K562 (cell line): ENCODE data around the gene SRSF5. TPM values are rescaled to one million over a fixed set of nuclear protein-coding genes. Genes with fewer than 3 reads are reported as not detected.

Experiments
- ATAC-seq: fragments of 200-7000 bp; cut with Tn5 transposase; 3 replicates; pipeline ENCODE4 v1.9.1; 2020; ENCODE audit warnings: moderate library complexity
- BruUV-seq: library from RNA; stranded (reverse); fragments of 400-500 nt; replicated peaks from 2 replicates; lab custom pipeline; 2021; lab: Mats Ljungman, UMichigan
- CTCF ChIA-PET: fragments of 300-600 bp; formaldehyde crosslinking; extraction: SDS; loops from one replicate; lab custom pipeline; 2021; ENCODE audit warnings: low intra/inter-chr PET ratio; lab: Yijun Ruan, JAX
- POLR2A ChIA-PET: fragments of 300-600, 350-650 bp; sonication (Branson Sonifier 250); formaldehyde crosslinking; extraction: SDS; loops from one replicate; lab custom pipeline; 2021; ENCODE audit warnings: antibody characterized with exemption, inconsistent platforms; lab: Yijun Ruan, JAX
- DNase-seq, 4 experiments: peaks; one replicate each; pipeline versions ENCODE4 v3.0.0 to v3.0.0-alpha.2; 2011 to 2018; ENCODE audit warnings: low spot score in 3 of 4, mixed read lengths in 3 of 4; ENCODE audit errors: extremely low read depth in 1 of 4
- FAIRE-seq: peaks from 2 replicates; lab custom pipeline; 2011; peaks lifted over from hg19 to GRCh38; lab: Jason Lieb, UNC
- H2AFZ ChIP-seq: 2 replicates; pipeline ENCODE4 v1.6.0; 2011; ENCODE audit warnings: low read depth, low read length, control low read depth, inconsistent platforms
- H3K27ac ChIP-seq: fragments of 200-600 bp; 3 replicates; pipeline ENCODE4 v1.8.0; 2011; ENCODE audit warnings: low read depth, mild to moderate bottlenecking, control low read depth, inconsistent platforms, low read length, moderate library complexity, mixed read lengths; ENCODE audit errors: extremely low read depth
- H3K27me3 ChIP-seq, 2 experiments: fragments of 300-600 bp in 1 of 2; 2 replicates in 1 of 2; 3 replicates in 1 of 2; pipeline versions ENCODE4 v1.6.0 to v1.8.0; 2011; ENCODE audit warnings: inconsistent platforms in 2 of 2, low read length in 2 of 2, mild to moderate bottlenecking in 1 of 2, mixed read lengths in 1 of 2, moderate library complexity in 1 of 2; ENCODE audit not compliant: control insufficient read depth in 2 of 2, insufficient read depth in 2 of 2
- H3K36me3 ChIP-seq: fragments of 300-600 bp; 3 replicates; pipeline ENCODE4 v1.8.0; 2011; ENCODE audit warnings: mild to moderate bottlenecking, low read length, inconsistent platforms; ENCODE audit not compliant: control insufficient read depth, insufficient read depth
- H3K4me1 ChIP-seq, 2 experiments: fragments of 200-600 bp in 1 of 2; replicated peaks in 1 of 2; 2 replicates in 1 of 2; 3 replicates in 1 of 2; pipeline versions ENCODE4 v1.5.1 to v1.8.0; 2011; ENCODE audit warnings: inconsistent platforms in 2 of 2, low read length in 2 of 2, mild to moderate bottlenecking in 1 of 2, mixed read lengths in 1 of 2, moderate library complexity in 1 of 2; ENCODE audit not compliant: control insufficient read depth in 2 of 2, insufficient read depth in 2 of 2
- H3K4me2 ChIP-seq: 2 replicates; pipeline ENCODE4 v1.6.1; 2011; ENCODE audit warnings: low read length, control low read depth, inconsistent platforms, mixed read lengths; ENCODE audit not compliant: insufficient read depth
- H3K4me3 ChIP-seq: fragments of 200-600 bp; sonication (generic), shearing (Covaris generic); 2 replicates; pipeline ENCODE4 v1.5.1; 2016; ENCODE audit warnings: control low read depth, inconsistent platforms
- H3K79me2 ChIP-seq: fragments of 200-600 bp; 3 replicates; pipeline ENCODE4 v1.8.0; 2011; ENCODE audit warnings: low read length, inconsistent platforms; ENCODE audit not compliant: control insufficient read depth, insufficient read depth
- H3K9ac ChIP-seq, 2 experiments: 2 replicates each; pipeline versions ENCODE4 v1.6.0 to v1.6.1; 2011; ENCODE audit warnings: low read depth in 2 of 2, low read length in 2 of 2, control low read depth in 1 of 2, inconsistent platforms in 1 of 2, mild to moderate bottlenecking in 1 of 2, mixed read lengths in 1 of 2; ENCODE audit not compliant: insufficient read depth in 1 of 2
- H3K9me1 ChIP-seq: one replicate; pipeline ENCODE4 v1.6.0; 2011; ENCODE audit warnings: inconsistent platforms, mild to moderate bottlenecking, low read length, moderate library complexity; ENCODE audit not compliant: control insufficient read depth, insufficient read depth
- H3K9me3 ChIP-seq: replicated peaks from 2 replicates; pipeline ENCODE4 v1.5.1; 2011; ENCODE audit warnings: low read depth, low read length, inconsistent platforms; ENCODE audit not compliant: control insufficient read depth, insufficient read depth
- H4K20me1 ChIP-seq: replicated peaks from 2 replicates; pipeline ENCODE4 v1.6.1; 2011; ENCODE audit warnings: low read length, inconsistent platforms, mixed read lengths; ENCODE audit not compliant: control insufficient read depth, insufficient read depth
- ARID2 ChIP-seq: fragments of 450-650 bp; IDR thresholded peaks from 2 replicates; pipeline ENCODE4 v1.6.1; 2017; ENCODE audit warnings: antibody characterized with exemption, mild to moderate bottlenecking
- BCOR ChIP-seq: fragments of 450-650 bp; IDR thresholded peaks from 2 replicates; pipeline ENCODE4 v1.6.1; 2016
- CC2D1A ChIP-seq: fragments of 450-650 bp; IDR thresholded peaks from 2 replicates; pipeline ENCODE4 v1.6.1; 2017; ENCODE audit warnings: mild to moderate bottlenecking
- CCAR2 ChIP-seq: fragments of 200-400 bp; formaldehyde crosslinking; IDR thresholded peaks from 2 replicates; pipeline ENCODE4 v1.6.1; 2017; ENCODE audit warnings: mild to moderate bottlenecking, low read depth, low read length
- ELF4 ChIP-seq: fragments of 450-650 bp; formaldehyde crosslinking; IDR thresholded peaks from 2 replicates; pipeline ENCODE4 v1.4.0; 2022; ENCODE audit warnings: missing genetic modification characterization
- ETV6 ChIP-seq, 3 experiments: fragments of 150-350 bp in 1 of 3; sonication (generic) in 1 of 3; formaldehyde crosslinking in 1 of 3; IDR thresholded peaks; 2 replicates each; pipeline versions ENCODE4 v1.6.1 to v1.8.0; 2014 to 2022; ENCODE audit warnings: borderline replicate concordance in 2 of 3, low read depth in 2 of 3, antibody characterized with exemption in 1 of 3, low read length in 1 of 3, mild to moderate bottlenecking in 1 of 3, missing genetic modification reagents in 1 of 3
- GATAD2B ChIP-seq: fragments of 450-650 bp; IDR thresholded peaks from 2 replicates; pipeline ENCODE4 v1.6.1; 2017; ENCODE audit warnings: mild to moderate bottlenecking, borderline replicate concordance
- HLTF ChIP-seq: fragments of 450-650 bp; IDR thresholded peaks from 2 replicates; pipeline ENCODE4 v1.6.1; 2016
- KDM1A ChIP-seq, 2 experiments: fragments of 450-650 bp; IDR thresholded peaks; 2 replicates each; pipeline ENCODE4 v1.6.1; 2016; ENCODE audit warnings: mild to moderate bottlenecking in 2 of 2
- KLF6 ChIP-seq: fragments of 250-450 bp; sonication (Bioruptor Pico); IDR thresholded peaks from 2 replicates; pipeline ENCODE4 v1.4.0; 2020; ENCODE audit warnings: mild to moderate bottlenecking, moderate library complexity, borderline replicate concordance
- MCM3 ChIP-seq: fragments of 450-650 bp; IDR thresholded peaks from 2 replicates; pipeline ENCODE4 v1.6.1; 2016
- NFE2L1 ChIP-seq: fragments of 450-650 bp; IDR thresholded peaks from 2 replicates; pipeline ENCODE4 v1.6.1; 2016; ENCODE audit warnings: missing genetic modification characterization, low read depth, mild to moderate bottlenecking, missing compliant biosample characterization, moderate library complexity, borderline replicate concordance
- PCBP1 ChIP-seq: fragments of 200-400 bp; formaldehyde crosslinking; IDR thresholded peaks from 2 replicates; pipeline ENCODE4 v1.6.1; 2018; ENCODE audit warnings: mild to moderate bottlenecking, low read depth, low read length; ENCODE audit not compliant: poor library complexity, severe bottlenecking
- SIN3B ChIP-seq: fragments of 450-650 bp; IDR thresholded peaks from 2 replicates; pipeline ENCODE4 v1.6.1; 2017; ENCODE audit warnings: low read depth, mild to moderate bottlenecking, moderate library complexity
- SMC3 ChIP-seq: conservative IDR thresholded peaks from 2 replicates; pipeline ENCODE4 v1.6.1; 2011; ENCODE audit warnings: low read depth, low read length, improper control_type of control experiment; ENCODE audit not compliant: insufficient read depth
- YY1 ChIP-seq, 3 experiments: IDR thresholded peaks; 2 replicates each; pipeline ENCODE4 v1.6.1; 2011; ENCODE audit warnings: low read length in 2 of 3, mild to moderate bottlenecking in 2 of 3, moderate library complexity in 2 of 3, borderline replicate concordance in 1 of 3, control low read depth in 1 of 3, low read depth in 1 of 3; ENCODE audit not compliant: insufficient read depth in 3 of 3, insufficient replicate concordance in 2 of 3, control insufficient read depth in 1 of 3, insufficient read length in 1 of 3; ENCODE audit errors: extremely low read depth in 1 of 3
- ZNF24 ChIP-seq: fragments of 450-650 bp; IDR thresholded peaks from 2 replicates; pipeline ENCODE4 v1.6.1; 2016
- ZNF830 ChIP-seq: fragments of 250-450 bp; sonication (Bioruptor Pico); IDR thresholded peaks from 2 replicates; pipeline ENCODE4 v1.5.0; 2021; ENCODE audit warnings: mild to moderate bottlenecking
- ZZZ3 ChIP-seq: fragments of 450-650 bp; IDR thresholded peaks from 2 replicates; pipeline ENCODE4 v1.6.1; 2016; ENCODE audit warnings: antibody characterized with exemption, mild to moderate bottlenecking, moderate library complexity
- WGBS: fragments of 100-300 bp; shearing (Covaris generic); methylation state at CpG from one replicate; pipeline ENCODE4 v1.1.6; 2016; ENCODE audit warnings: low coverage, mixed read lengths; ENCODE audit not compliant: insufficient coverage; ENCODE audit errors: missing lambda C conversion rate; 5-methylcytosine and 5-hydroxymethylcytosine counted together
- in situ Hi-C: fragments of 300-500 bp; cut with MboI; formaldehyde crosslinking; loops from 4 replicates; pipeline ENCODE4 v1.15.0; 2018; ENCODE audit warnings: inconsistent platforms, mixed read lengths
- intact Hi-C: fragments of 100-400 bp; cut with micrococcal nuclease; formaldehyde crosslinking; loops from 2 replicates; pipeline ENCODE4 v1.14.2; 2022
- polyA plus RNA-seq, 8 experiments: library from polyadenylated mRNA; depleted of rRNA in 4 of 8; stranded (reverse) in 5 of 8; unstranded in 3 of 8; fragments of >200 nt; fragmentation: Nextera tagmentation in 2 of 8; fragmentation: Illumina TruSeq in 1 of 8; extraction: Ambion mirVana in 2 of 8; extraction: Trizol in 1 of 8; gene quantifications; 2 replicates each; pipeline versions ENCODE4 v1.2.1 to v1.2.3, GENCODE V29; 2011 to 2014; ENCODE audit warnings: inconsistent platforms in 1 of 8, missing spikeins in 1 of 8
- total RNA-seq, 7 experiments: library from RNA; depleted of rRNA in 6 of 7; stranded (reverse); fragments of >200 nt in 6 of 7; fragmentation: Illumina TruSeq in 2 of 7; extraction: Trizol in 2 of 7; gene quantifications; 2 replicates each; pipeline versions ENCODE4 v1.2.1 to v1.2.3, GENCODE V29; 2011 to 2021; ENCODE audit warnings: low replicate concordance in 1 of 7
- TF ChIP-seq, protein P1 (sequence below): fragments of 450-650 bp; formaldehyde crosslinking; IDR thresholded peaks from 2 replicates; pipeline ENCODE4 v1.4.0; 2020; ENCODE audit warnings: mild to moderate bottlenecking, moderate library complexity
- TF ChIP-seq, protein P2 (sequence below): fragments of 200-800 bp; sonication (Bioruptor generic); IDR thresholded peaks from 2 replicates; pipeline ENCODE4 v1.6.1; 2017; ENCODE audit warnings: missing genetic modification characterization, missing compliant biosample characterization

Gene SRSF5
- total and polyA plus RNA-seq, 9 of the 15 experiments (the other 6 are each of a cell fraction or from before 2014, with no cell fraction given) = 108 to 460 (median 212) TPM

DNA sequence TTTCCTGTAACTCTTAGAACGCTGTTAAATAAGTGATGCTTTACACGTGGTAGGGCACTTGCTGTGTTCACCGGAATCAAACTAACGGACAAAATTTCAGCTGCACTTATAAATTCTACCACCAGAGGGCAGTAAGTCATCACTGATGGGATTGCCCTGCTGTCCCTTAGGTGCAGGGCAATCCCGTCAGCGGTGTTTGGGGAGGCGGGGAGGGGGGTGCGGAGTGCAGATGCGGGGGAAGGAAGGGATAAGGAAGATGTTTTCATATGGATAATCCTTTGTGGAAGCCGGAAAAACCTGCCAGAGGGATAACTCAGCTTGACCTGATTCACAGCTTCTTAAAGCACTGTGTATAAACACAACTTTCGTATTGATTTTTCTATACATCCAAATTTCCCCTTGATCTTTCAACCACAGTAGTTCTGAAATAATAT, 51.8 kb downstream of the SRSF5 start:
- Histone ChIP-seq H3K4me1 (no peaks in the 10 kb centered on the region), H3K79me2 (no peaks in the 10 kb centered on the region), H3K36me3 (no peaks in the 10 kb centered on the region), H3K4me2 (no peak overlapping the region), H3K9me1 (no peaks in the 10 kb centered on the region), H3K9ac (no peak overlapping the region), H3K9me3 (no peaks in the 10 kb centered on the region), H3K27ac (no peak overlapping the region), H4K20me1 (no peaks in the 10 kb centered on the region), H2AFZ (no peak overlapping the region), H3K27me3 (peaks cover 3 to 34% of the 10 kb centered on the region in 2 experiments; a peak in 3 of 5 replicates), H3K4me3 (no peak overlapping the region)
- intact Hi-C loops (loop anchor here (1.0 to 2.0 kb wide), 4 partner anchors 88 to 500 kb away; no protein-coding TSS in a partner anchor), in situ Hi-C loops (loop anchor here (5.0 to 10.0 kb wide), 2 partner anchors 206 to 499 kb away; no protein-coding TSS in a partner anchor)
- CTCF ChIA-PET = interaction anchor here (0.5 to 1.7 kb wide), 5 partner anchors 17 to 499 kb away, joined by 3 to 11 read pairs (median 8); no protein-coding TSS in a partner anchor
- BruUV-seq = no TSS peak
- POLR2A ChIA-PET = no interaction called here
- ATAC-seq (peak; percentile 92), DNase-seq (peak; percentile 62 to 72 (median 72)), FAIRE-seq (peak; percentile 87)
- WGBS = 3% methylated on average over 9 of the region's 11 CpGs
- TF ChIP-seq NFE2L1 = no peak
- TF ChIP-seq YY1 (IDR thresholded peaks at IDR 0.05; ENCODE audit: borderline replicate concordance in 1 of 3, control insufficient read depth in 1 of 3, extremely low read depth in 1 of 3, insufficient read depth in 3 of 3, insufficient read length in 1 of 3, insufficient replicate concordance in 2 of 3, low read depth in 1 of 3, low read length in 2 of 3) = no peak
- peak; percentile 44; the same call in 1 of the 2 replicates for TF ChIP-seq ARID2
- TF ChIP-seq PCBP1 = no peak
- TF ChIP-seq CC2D1A = peak; percentile 28; the same call in 1 of the 2 replicates
- no peak for TF ChIP-seq MCM3
- TF ChIP-seq KLF6 (CRISPR knock-in tag) = no peak
- TF ChIP-seq, protein P1, sequence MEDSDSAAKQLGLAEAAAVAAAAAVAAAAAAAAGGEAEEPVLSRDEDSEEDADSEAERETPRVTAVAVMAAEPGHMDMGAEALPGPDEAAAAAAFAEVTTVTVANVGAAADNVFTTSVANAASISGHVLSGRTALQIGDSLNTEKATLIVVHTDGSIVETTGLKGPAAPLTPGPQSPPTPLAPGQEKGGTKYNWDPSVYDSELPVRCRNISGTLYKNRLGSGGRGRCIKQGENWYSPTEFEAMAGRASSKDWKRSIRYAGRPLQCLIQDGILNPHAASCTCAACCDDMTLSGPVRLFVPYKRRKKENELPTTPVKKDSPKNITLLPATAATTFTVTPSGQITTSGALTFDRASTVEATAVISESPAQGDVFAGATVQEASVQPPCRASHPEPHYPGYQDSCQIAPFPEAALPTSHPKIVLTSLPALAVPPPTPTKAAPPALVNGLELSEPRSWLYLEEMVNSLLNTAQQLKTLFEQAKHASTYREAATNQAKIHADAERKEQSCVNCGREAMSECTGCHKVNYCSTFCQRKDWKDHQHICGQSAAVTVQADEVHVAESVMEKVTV (CRISPR knock-in tag) = peak; percentile 37; the same call in 1 of the 2 replicates
- TF ChIP-seq GATAD2B = no peak
- no peak for TF ChIP-seq ZZZ3
- no peak for TF ChIP-seq KDM1A (IDR thresholded peaks at IDR 0.05)
- TF ChIP-seq ELF4 (CRISPR knock-in tag) = no peak
- no peak for TF ChIP-seq ZNF24
- no peak for TF ChIP-seq SIN3B
- no peak for TF ChIP-seq HLTF
- TF ChIP-seq BCOR = no peak
- TF ChIP-seq, protein P2, sequence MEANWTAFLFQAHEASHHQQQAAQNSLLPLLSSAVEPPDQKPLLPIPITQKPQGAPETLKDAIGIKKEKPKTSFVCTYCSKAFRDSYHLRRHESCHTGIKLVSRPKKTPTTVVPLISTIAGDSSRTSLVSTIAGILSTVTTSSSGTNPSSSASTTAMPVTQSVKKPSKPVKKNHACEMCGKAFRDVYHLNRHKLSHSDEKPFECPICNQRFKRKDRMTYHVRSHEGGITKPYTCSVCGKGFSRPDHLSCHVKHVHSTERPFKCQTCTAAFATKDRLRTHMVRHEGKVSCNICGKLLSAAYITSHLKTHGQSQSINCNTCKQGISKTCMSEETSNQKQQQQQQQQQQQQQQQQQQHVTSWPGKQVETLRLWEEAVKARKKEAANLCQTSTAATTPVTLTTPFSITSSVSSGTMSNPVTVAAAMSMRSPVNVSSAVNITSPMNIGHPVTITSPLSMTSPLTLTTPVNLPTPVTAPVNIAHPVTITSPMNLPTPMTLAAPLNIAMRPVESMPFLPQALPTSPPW (CRISPR knock-in tag) = peak; percentile 44; the same call in 1 of the 2 replicates
- TF ChIP-seq ZNF830 (CRISPR knock-in tag) = no peak
- peak; percentile 74 for TF ChIP-seq SMC3
- TF ChIP-seq ETV6 (IDR thresholded peaks at IDR 0.05; ENCODE audit: borderline replicate concordance in 1 of 2, low read depth in 2 of 2, low read length in 1 of 2) = no peak
- TF ChIP-seq ETV6 (CRISPR knock-in tag; IDR thresholded peaks at IDR 0.05; ENCODE audit: borderline replicate concordance) = no peak
- no peak for TF ChIP-seq CCAR2
